Kasumi-1 (cell line): ENCODE results near the gene ATXN7L1.
A peak's percentile ranks its signal among the peaks of the same experiment; 100 is the strongest.
"Not testable (repeated sequence)": the region's sequence is repeated elsewhere in the genome, so short reads cannot be mapped to it uniquely, and the experiment has no call there.

ENCODE experiments used
- DNase-seq, 2 experiments: peaks; one replicate each; lab custom pipeline; 2025; lab: John Stamatoyannopoulos, UW

Gene ATXN7L1

DNA sequence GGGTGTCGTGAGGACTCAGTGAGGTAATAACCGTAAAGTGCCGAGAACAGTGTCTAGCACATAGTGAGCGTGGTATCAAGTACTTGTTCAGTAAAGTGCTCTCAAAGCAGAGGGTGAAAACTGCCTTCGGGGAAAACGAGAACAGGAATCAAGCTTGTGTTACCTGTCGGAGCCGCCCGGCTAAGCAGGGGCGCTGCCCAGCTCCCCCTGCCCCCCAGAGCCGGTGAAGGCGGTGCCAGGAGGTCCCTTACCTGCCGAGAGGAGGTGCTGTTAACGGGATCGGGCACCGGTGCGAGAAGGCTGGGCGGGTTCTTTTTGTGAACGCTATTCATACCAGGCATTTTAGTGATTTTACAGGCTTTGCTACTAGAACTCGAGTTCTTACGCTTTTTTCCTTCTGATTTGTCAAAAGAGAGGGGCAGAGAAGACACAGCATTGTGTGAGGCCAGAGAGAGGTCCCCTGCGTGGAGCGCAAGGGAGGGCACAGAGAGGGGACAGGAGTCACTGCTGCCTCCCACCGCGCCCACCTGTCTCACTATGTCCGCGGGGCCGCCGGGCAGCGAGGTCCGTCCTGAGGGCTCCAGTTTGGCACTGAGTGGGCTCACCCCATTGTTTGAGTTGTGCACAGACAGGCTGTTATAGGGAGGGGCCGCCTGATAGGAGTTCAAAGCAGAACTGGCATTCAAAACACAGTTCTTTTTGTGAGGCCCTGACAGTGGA, 262.6 kb downstream of the ATXN7L1 start:
- DNase-seq, result no peak

DNA sequence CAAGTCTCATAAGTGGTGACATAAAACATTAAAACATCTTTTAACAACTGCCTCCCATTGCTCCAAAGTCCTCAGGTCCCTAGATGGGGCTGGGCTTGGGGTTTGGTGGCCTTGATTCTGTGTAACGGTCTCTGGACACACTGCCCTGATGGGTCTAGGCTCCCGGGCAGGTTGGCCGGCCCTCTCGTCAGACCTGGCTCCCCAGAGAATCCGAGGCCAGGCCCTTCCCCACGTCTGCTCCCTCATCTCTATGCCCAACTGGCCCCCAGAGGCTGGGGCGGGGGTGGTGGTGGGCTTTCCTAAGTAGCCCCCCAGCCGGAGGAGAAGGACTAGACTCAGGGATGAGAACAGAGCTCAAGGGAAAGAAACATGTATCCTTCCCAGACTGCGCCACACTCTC, 263.6 kb downstream of the ATXN7L1 start:
- DNase-seq, result no peak

DNA sequence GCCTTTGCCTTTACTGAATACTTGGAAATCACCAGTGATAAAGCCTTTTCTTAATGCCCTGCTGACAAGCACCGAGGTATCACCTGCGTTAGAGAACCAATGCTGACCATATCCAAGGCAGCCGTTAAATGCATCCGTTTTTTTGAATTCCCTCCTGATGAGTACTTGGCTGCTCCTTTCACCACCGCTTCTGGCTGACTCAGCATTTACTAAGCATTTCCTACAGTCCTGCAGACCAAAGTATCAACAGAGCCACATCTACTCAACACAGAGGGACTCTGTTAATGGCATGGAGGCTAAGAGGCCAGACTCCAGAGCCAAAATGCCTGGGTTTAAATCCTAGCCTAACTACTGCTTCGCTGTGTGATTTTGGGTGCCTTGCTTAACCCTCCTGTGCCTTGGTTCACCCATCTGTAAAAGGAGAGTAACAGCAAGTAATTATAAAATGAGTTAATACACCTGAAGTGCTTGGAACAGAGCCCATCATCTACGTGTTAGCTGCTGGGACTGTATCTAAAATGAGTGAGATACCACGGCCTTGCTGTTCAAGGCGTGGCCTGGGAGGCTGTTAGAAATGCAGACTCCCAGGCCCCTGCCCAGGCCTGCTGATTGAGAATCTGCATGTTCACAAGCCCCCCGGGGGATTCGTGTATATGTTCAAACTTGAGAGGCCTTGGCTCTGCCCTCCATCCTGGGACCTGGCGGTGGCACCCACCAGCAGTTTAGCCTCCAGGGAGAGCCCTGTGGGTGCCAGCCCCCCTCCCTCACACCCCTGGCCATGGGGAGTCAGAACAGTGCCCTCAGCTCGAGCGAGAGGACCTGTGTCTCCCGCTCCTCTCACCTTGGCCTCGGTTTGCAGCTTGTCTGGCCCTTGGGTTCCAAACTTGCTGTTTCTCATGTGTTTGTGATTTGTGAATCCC, 264.3 kb downstream of the ATXN7L1 start:
- DNase-seq, result no peak

DNA sequence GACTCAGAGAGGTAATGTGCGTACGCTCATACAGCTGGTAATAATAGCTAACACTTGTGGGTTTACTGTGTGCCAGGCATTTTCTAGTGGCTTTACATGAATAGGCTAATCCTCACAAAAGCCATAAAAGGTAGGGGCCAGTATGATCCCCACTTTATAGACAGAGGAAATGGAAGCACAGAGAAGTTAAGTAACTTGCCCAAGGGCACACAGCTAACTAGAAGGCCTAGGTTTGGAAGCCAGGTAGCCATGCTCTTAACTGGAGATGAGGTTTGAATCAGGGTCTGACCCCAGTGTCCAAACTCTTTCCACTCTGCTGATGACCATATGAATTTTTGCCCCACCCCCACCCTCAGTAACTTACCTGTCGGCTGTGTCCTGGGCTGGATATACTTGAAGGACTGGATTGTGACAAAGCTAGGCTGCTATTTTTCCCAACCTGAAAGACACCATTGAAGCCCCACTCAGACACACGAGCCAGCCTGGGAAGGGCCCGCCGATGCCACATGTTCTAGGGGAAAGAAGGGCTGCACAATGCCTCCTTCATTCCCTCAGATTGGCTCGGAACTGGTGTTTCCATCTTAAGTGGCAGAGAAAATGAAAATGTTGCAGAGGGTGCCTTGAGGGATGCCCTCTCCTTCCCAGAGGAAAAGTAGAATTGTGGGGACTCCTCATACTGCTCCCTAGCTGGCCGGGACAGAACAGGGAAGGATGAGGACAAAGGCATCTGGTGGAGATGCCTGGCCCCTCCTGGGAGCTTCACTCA, 266.1 kb downstream of the ATXN7L1 start:
- no peak for DNase-seq

DNA sequence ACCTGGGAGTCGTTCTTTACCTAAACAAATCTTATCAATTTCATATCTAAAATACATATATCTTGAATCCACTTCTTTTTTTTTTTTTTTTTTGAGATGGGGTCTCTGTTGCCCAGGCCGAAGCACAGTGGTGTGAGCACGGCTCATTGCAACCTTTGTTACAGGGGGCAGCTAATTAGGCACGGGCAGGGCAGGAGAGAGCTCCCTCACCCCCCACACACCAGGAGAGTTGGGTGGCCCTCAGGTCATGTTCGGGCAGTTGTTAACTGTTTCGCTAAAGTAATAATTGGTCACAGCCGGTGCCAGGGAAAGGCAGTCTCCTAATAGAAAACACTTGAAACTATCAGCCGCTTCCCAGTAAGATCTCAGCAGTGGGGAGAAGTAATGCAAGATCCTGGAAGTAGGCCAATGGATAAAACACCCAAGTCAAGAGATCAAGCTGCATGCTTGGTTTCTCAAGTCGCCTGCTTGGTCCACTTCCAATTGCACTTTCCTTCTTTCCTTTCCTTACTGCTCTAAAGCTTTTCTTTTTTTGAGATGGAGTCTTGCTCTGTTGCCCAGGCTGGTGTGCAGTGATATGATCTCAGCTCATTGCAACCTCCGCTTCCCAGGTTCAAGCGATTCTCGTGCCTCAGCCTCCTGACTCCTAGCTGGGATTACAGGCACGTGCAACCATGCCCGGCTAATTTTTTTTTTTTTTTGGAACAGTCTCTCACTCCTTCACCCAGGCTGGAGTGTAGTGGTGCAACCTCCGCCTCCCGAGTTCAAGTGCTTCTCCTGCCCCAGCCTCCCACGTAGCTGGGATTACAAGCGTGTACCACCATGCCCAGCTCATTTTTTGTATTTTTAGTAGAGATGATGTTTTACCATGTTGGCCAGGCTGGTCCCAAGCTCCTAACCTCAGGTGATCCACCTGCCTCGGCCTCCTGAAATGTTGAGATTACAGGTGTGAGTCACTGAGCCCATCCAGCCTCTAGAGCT, 273.8 kb downstream of the ATXN7L1 start:
- no peak for DNase-seq

DNA sequence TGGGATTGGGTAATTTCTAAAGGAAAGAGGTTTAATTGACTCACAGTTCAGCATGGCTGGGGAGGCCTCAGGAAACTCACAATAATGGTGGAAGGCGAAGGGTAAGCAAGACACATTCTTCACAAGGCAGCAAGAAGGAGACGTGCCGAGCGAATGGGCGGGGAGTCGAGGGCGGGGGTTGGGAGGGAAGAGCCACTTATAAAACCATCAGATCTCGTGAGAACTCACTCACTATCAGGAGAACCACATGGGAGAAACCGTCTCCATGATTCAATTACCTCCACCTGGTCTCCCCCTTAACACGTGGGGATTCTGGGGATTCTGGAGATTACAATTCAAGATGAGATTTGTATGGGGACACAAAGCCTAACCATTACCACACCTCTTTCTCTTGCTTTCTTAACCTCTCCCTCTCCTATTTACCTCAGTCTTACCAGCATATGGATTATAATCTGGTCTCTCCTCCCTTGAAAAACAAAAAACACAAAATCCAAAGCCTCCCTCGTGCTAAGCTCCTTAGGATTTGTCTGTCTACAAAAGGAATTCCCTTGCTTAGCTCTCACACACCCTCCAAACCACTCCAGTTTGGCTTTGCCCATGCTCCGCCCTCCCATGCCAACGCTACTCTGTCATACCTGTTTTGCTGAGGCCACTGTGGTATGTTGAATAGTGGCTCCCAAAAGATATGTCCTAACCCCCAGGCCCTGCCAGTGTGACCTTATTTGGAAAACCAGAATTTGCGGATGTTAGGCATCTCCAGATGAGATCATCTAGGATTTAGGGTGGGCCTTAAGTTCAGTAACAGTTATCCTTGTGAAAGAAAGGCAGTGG, 275.5 kb downstream of the ATXN7L1 start:
- DNase-seq, result no peak

DNA sequence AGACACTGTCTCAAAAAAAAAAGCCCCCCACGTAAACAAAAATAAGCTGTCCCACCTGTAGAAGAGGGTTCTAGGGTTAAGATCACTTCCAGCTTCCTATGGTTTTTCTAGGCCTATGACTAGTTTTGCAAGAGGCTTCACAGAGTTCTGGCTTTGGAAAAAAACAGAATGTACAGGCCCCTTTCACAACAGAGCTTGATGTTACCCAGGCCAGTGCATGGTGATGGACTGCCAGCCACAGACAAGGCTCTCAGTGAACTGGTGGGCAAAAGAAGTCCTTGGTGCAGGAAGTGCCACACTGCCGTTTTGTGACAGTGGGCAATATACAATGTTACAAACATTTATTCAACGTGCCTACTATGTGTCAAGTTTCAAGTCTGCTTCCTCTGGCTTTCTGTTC, 276.8 kb downstream of the ATXN7L1 start:
- DNase-seq, result no peak

DNA sequence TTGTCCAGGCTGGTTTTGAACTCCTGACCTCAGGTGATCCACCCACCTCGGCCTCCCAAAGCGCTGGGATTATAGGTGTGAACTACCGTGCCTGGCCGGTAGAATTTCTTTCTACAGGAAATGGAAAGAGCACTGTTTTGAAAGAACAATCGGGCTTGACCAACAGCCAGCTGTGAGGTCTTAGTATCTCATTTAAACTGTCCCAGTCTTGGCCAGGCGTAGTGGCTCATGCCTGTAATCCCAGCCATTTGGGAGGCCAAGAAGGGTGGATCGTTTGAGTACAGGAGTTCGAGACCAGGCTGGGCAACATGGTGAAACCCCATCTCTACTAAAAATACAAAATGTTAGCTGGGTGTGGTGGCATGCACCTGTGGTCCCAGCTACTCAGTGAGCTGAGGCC, 277.3 kb downstream of the ATXN7L1 start:
- not testable (repeated sequence) for DNase-seq

DNA sequence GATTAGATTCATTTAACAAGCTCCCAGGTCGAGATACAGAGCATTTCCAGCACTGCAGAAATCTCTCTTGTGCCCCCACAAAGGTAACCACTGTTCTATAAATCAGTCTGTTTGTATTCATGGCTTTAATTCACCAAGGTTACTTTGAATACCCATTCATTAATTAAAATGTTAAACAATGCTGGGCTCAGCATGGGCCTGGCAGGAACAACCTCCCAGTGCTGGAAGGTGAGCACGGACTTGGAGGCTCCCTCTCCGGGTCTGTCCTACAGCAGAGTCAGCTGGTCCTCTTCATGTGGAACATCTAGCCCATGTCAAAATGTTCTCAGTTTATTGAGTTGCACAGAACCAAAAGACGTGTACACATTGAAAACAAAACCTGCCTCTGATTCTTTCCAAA, 279.5 kb downstream of the ATXN7L1 start:
- no peak for DNase-seq

DNA sequence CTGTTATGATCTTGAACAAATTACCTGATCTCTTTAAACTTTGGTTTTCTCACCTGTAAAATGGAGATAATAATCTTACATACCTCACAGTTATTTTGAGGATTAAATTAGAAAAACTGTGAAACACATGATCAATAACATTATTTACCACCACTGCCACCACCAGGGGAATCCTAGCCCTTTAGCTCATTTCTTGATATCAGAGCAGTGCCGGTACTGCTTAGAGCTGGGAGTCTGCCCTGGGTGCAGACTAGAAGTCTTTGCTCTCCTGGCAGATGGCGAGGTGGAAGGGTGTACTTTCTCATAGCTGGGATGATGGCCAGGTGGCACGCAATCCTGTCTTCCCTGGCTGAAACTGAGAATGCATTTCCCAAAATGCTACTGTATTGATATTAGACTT, 282.4 kb downstream of the ATXN7L1 start:
- DNase-seq, result no peak

DNA sequence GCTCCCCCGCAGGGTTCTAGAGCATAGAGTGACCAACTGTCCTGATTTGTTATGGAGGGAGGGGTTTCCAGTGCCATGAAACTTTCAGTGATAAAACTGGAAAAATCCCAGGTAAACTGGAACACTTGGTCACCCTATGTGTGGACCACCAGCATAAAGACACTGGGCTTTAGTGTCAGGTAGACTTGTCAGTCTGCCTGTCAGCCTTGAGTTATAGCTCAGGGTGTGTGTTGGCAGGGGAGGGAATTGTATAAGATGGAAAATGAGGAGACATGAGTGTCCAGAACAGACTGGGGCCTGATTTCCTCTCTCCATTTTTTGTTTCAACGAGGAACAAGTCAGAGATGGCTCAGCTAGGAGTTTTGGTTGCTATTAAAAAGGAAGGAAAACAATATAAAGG, 284.9 kb downstream of the ATXN7L1 start:
- no peak for DNase-seq

DNA sequence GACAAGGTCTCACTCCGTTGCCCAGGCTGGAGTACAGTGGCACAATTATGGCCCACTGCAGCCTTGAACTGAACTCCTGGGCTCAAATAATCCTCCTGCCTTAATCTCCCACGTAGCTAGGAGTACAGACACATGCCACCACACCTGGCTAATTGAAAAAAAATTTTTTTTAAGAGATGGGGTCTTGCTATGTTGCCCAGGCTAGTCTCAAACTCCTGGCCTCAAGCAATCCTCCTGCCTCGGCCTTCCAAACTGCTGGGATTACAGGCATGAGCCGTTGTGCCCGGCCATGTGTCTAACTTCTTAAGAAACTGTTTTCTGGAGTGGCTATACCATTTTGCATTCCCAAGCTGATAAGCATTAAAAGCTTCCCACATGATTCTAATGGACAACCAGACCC, 285.6 kb downstream of the ATXN7L1 start:
- no peak for DNase-seq

DNA sequence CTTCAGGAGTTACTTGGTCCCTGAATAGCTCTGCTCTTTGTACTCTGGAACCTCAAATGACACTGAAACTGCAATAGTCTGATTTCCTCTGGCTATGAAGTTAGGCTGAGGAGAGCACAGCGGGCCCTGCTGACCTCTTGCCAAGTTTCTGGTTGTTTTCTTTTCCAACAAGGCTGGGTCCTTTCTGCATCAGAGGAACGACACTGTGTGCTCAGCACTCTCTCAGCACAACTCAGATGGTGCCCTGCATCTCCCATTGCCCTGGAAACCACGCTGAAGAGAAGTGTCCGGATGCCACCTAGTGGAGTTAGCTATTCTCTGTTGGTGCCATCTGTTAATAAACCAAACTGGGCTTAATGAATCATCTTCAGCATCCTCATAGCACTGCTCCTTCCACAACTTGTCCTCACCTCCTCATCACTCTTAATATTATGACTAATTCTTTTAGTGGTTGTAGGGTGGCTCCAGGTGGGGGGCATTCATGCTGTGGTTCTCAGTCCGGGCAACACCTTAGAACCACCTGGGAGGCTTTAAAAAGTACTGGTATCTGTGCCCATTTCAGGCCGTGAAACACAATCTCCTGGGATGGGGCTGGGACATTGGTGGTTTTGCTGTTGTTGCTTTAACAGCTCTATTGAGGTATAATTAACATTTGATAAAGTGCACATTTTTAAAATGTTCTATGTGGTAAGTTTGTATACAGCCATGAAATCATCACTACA, 286.9 kb downstream of the ATXN7L1 start:
- peak; percentile 85 to 90 for DNase-seq

DNA sequence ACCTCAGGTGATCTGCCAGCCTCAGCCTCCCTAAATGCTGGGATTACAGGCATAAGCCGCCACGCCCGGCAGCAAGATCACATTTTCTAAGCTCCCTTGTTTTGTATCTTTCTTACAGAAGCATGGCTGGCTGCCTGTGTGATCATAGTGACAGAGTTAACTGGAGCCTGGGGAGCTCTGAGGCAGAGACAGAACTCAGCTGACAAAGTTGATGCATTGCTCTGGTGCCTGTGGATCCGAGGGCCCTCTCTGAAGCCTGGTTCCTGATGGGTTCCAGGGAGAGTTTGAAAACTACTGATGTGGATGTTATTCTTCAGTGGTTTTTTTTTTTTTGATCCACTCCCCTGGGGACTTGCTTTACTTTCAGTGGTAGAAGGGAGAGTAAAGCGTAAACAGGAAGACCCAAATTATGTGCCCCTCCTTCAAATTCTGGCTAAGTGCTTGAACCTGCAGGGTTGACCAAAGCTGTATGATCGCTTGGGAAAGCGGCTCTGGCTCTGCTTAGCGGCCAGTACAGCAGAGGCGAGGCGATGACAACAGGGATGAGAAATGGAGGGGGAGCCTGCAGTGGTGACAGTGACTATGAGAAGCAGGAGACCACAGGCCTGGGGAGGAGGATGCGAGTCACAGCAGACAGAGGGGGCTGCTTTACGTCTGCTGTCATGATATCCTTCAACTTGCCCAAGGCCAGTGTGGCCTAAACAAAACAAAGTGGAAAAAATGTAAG, 288.3 kb downstream of the ATXN7L1 start:
- no peak for DNase-seq

DNA sequence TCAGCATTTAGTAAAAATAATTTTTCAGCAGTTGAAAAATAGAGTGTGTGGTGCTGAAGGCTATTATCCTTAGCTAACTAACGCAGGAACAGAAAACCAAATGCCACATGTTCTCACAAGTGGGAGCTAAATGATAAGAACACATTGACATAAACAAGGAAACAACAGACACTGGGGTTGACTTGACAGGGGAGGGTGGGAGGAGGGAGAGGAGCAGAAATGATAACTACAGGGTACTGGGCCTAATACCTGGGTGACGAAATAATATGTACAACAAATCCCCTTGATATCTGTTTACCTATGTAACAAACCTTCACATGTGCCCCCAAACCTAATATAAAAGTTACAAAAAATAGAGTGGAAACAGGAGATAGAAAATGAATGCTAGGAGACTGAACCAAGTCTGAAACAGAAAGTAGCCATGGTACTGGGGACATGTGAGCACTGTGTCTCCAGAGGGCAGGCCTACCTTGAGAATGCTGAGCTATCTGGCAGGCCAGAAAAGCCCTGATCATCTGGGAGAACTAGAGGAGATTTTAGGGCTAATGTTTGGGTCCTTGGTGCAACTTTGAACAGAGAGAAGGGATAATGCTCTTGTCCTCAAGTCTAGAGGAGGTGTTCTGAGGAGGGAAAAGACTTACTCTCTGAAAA, 290.4 kb downstream of the ATXN7L1 start:
- DNase-seq, result no peak

DNA sequence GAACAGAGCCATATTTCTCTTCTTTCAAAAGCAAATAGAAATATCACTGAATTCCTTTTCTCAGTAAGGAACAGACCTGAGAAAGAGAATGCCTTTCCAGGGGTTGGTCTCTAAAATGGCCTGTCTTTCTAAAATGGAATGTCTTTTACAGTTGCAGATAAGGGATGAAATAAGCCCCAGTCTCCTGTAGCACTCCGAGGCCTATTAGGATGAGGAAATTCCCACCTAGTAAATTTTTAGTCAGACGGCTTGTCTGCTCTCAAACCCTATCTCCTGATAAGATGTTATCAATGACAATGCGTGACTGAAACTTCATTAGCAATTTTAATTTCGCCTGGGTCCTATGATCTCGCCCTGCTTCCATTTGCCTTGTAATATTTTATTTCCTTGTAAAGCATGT, 292.2 kb downstream of the ATXN7L1 start:
- DNase-seq, result no peak

DNA sequence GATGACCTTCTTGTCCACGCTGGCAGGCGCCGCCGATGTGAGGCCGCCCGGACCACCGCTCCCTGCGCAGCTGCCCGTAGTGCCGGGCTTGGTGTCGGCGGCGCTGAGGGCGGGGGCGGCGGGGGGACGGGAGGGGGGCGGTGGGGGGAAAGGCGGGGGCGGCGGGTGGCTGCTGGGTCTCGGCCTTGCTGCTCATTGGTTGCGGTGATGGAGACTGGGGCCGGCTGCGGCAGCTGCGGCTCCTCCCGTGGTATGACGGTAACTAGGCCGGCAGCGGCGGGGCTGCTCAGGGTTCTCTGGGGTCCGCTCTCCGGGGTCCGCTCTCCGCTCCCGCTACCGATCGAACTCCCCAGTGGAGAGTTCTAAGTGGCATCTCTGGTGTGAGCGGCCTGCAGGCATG, 293.3 kb downstream of the ATXN7L1 start:
- DNase-seq, result no peak

DNA sequence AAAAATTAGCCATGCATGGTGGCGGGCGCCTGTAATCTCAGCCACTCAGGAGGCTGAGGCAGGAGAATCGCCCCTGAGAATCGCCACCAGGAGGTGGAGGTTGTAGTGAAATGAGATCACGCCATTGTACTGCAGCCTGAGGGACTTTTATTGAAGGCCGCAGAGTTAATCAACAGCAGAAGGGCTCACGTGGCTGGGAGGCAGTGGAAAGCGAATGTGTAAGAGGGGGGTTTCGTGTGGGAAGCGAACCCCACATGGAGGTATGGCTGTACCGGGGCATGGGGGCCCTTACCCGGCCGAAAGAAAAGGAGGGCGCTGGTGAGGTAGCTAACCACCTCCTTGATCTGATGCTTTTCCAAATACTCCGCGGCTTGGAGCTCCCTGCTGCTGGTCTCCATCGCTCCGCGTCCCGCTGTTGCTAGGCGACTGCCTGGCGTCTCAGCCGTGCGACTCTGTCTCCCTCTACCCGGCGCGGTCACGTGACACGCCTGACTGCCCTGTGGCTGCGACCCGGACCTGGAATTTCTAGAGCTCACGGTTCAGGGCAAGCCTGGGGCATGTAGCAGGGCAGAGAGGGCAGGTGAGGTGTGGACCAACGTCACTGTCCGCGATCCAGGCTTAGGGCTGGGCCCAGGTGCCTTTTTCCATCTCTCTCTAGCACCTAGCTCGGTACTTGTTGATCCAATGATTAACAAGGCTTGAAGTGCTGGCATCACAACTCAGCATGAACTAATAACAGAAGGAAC, 295.2 kb downstream of the ATXN7L1 start, which contains the start of gene EFCAB10:
EFCAB10 (minus strand) TSS at position 428 of the 746 bp plus-strand sequence; CDS start at position 398, 30 bp downstream.
- DNase-seq, result no peak
